Stimulated activated CD8-positive, alpha-beta memory T cell treated with anti-CD3 and anti-CD28 coated beads, Interleukin-2, amount 100 ng/mL, for 48 hours (primary cell): ENCODE measurements around the gene EFCAB5.
"Not testable (repeated sequence)": the region's sequence is repeated elsewhere in the genome, so short reads cannot be mapped to it uniquely, and the experiment has no call there.

Source experiments
- DNase-seq, 2 donors: peaks; one replicate each; pipeline ENCODE4 v3.0.0-alpha.2; 2020; ENCODE audit warnings: low read depth in 2 of 2

EFCAB5 gene

GRCh38 chr17:30005709-30006320 is 64.4 kb downstream of the EFCAB5 start:
- no peak for DNase-seq

GRCh38 chr17:30011934-30012333 is 70.5 kb downstream of the EFCAB5 start:
- not testable (repeated sequence) for DNase-seq

GRCh38 chr17:30021708-30022317 is 80.4 kb downstream of the EFCAB5 start:
- no peak for DNase-seq

GRCh38 chr17:30025325-30025724 is 83.9 kb downstream of the EFCAB5 start:
- not testable (repeated sequence) for DNase-seq

- no peak for DNase-seq
These were observed 86.2 kb downstream of the EFCAB5 start for GRCh38 chr17:30027676-30028075.

GRCh38 chr17:30031214-30031869 is 89.9 kb downstream of the EFCAB5 start:
- DNase-seq: no peak

GRCh38 chr17:30035369-30035768 is 93.9 kb downstream of the EFCAB5 start:
- no peak for DNase-seq

- DNase-seq: not testable (repeated sequence)
These were observed 99.5 kb downstream of the EFCAB5 start for GRCh38 chr17:30040719-30041518.

- DNase-seq: no peak
These were observed 100.1 kb downstream of the EFCAB5 start for GRCh38 chr17:30041551-30041950.

GRCh38 chr17:30062372-30062771 is 120.9 kb downstream of the EFCAB5 start:
- DNase-seq: no peak

- no peak for DNase-seq
These were observed 123.3 kb downstream of the EFCAB5 start for GRCh38 chr17:30064738-30065137.

GRCh38 chr17:30068465-30068864 is 127.0 kb downstream of the EFCAB5 start:
- DNase-seq: no peak

- no peak for DNase-seq
These were observed 132.8 kb downstream of the EFCAB5 start for GRCh38 chr17:30074254-30074653.

- DNase-seq: no peak
These were observed 133.3 kb downstream of the EFCAB5 start for GRCh38 chr17:30074730-30075129.

- no peak for DNase-seq
These were observed 141.3 kb downstream of the EFCAB5 start for GRCh38 chr17:30082773-30083172.

- DNase-seq: no peak
These were observed 143.4 kb downstream of the EFCAB5 start for GRCh38 chr17:30084788-30085187.

- DNase-seq: no peak
These were observed 145.5 kb downstream of the EFCAB5 start for GRCh38 chr17:30086896-30087295.

- DNase-seq: not testable (repeated sequence)
These were observed 146.0 kb downstream of the EFCAB5 start for GRCh38 chr17:30087431-30087830.

- no peak for DNase-seq
These were observed 149.8 kb downstream of the EFCAB5 start for GRCh38 chr17:30091121-30091670.

GRCh38 chr17:30091771-30092170 is 150.3 kb downstream of the EFCAB5 start:
- DNase-seq: no peak

GRCh38 chr17:30092886-30093285 is 151.5 kb downstream of the EFCAB5 start:
- DNase-seq: no peak
